ENCODE results near the gene TRPM1. TPM values are rescaled to one million over a fixed set of nuclear protein-coding genes. Genes with fewer than 3 reads are reported as not detected.

Gene TRPM1
- total and polyA plus RNA-seq, 9 of the 15 experiments (the other 6 are each of a cell fraction or from before 2014, with no cell fraction given), result 0.01 to 0.06 (median 0.03) TPM; not detected in 5

DNA sequence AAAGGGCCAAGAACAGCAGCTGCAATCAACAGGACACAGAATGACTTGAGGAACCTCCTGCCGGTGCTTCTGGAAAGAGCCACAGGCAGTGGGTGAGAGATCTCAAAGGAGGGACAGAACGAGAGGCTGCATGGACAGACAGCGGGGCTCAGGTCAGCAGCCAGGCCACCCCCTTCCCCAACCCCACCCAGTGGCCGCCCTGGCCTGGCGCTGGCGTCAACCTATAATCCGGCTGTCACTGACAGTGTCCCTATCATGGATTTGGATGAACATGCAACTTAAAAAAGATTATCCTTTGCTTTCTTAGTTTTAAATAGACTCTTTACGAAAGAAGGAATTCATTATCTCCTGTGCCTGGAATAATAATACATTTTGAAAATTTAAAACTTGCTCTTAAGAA lies 54.1 kb downstream of the TRPM1 start:
- 2% methylated on average over 8 of the region's 8 CpGs for WGBS (ENCODE audit: insufficient coverage, low coverage, missing lambda C conversion rate)

More for the DNA sequence above, 54.1 kb downstream of the TRPM1 start:
- TF ChIP-seq GATA2 (CRISPR knock-in tag; IDR thresholded peaks at IDR 0.05) (no peak), PHF20 (IDR thresholded peaks at IDR 0.05; ENCODE audit: partially characterized antibody) (no peak), ZNF217 (CRISPR knock-in tag; IDR thresholded peaks at IDR 0.05) (no peak), ZBTB17 (CRISPR knock-in tag; IDR thresholded peaks at IDR 0.05) (no peak), JUN (IDR thresholded peaks at IDR 0.05; ENCODE audit: borderline replicate concordance, low read depth, low read length) (no peak), JUN (CRISPR knock-in tag; IDR thresholded peaks at IDR 0.05; ENCODE audit: borderline replicate concordance) (no peak), SMARCA4 (IDR thresholded peaks at IDR 0.05) (no peak), ZSCAN29 (IDR thresholded peaks at IDR 0.05) (no peak), ZBTB7A (IDR thresholded peaks at IDR 0.05; ENCODE audit: borderline replicate concordance, control insufficient read depth, low read depth, low read length) (no peak), ZNF263 (CRISPR knock-in tag; IDR thresholded peaks at IDR 0.05; ENCODE audit: borderline replicate concordance) (no peak), NEUROD1 (IDR thresholded peaks at IDR 0.05; ENCODE audit: borderline replicate concordance, low read depth, low read length, partially characterized antibody) (no peak), DLX4 (CRISPR knock-in tag; IDR thresholded peaks at IDR 0.05) (no peak), ZNF584 (CRISPR knock-in tag; IDR thresholded peaks at IDR 0.05; ENCODE audit: low read depth) (no peak)
- TF ChIP-seq, protein P1, sequence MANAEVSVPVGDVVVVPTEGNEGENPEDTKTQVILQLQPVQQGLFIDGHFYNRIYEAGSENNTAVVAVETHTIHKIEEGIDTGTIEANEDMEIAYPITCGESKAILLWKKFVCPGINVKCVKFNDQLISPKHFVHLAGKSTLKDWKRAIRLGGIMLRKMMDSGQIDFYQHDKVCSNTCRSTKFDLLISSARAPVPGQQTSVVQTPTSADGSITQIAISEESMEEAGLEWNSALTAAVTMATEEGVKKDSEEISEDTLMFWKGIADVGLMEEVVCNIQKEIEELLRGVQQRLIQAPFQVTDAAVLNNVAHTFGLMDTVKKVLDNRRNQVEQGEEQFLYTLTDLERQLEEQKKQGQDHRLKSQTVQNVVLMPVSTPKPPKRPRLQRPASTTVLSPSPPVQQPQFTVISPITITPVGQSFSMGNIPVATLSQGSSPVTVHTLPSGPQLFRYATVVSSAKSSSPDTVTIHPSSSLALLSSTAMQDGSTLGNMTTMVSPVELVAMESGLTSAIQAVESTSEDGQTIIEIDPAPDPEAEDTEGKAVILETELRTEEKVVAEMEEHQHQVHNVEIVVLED (CRISPR knock-in tag; IDR thresholded peaks at IDR 0.05), result no peak
- ATAC-seq (no peak; the same call in 2 of the 3 replicates), FAIRE-seq (no peak), DNase-seq (ENCODE audit: extremely low read depth in 1 of 4, low spot score in 3 of 4) (no peak)
- no peak overlapping the region for H3K4me2 ChIP-seq (ENCODE audit: insufficient read depth, low read length)
- no peaks in the 10 kb centered on the region for H3K9me3 ChIP-seq (replicated peaks; ENCODE audit: control insufficient read depth, insufficient read depth, low read depth, low read length)
- intact Hi-C loops (cut with micrococcal nuclease), result no loop called here
- in situ Hi-C loops (cut with MboI), result no loop called here
- H3K9ac ChIP-seq (ENCODE audit: insufficient read depth in 1 of 2, low read depth in 2 of 2, low read length in 2 of 2), result no peak overlapping the region
- CTCF ChIA-PET (ENCODE audit: low intra/inter-chr PET ratio), result no interaction called here
- H4K20me1 ChIP-seq (replicated peaks; ENCODE audit: control insufficient read depth, insufficient read depth, low read length), result no peaks in the 10 kb centered on the region; the same call in 1 of the 2 replicates
- BruUV-seq (replicated peaks), result no TSS peak
- H3K4me1 ChIP-seq (replicated peaks in 1 of 2; ENCODE audit: control insufficient read depth in 2 of 2, insufficient read depth in 2 of 2, low read length in 2 of 2), result no peaks in the 10 kb centered on the region
- H2AFZ ChIP-seq (ENCODE audit: low read depth, low read length), result no peak overlapping the region
- peaks cover 26 to 44% of the 10 kb centered on the region in 2 experiments; a peak in 4 of 5 replicates for H3K27me3 ChIP-seq (ENCODE audit: control insufficient read depth in 2 of 2, insufficient read depth in 2 of 2, low read length in 2 of 2)
- H3K4me3 ChIP-seq, result no peak overlapping the region
- no peaks in the 10 kb centered on the region for H3K79me2 ChIP-seq (ENCODE audit: control insufficient read depth, insufficient read depth, low read length)
- no peak overlapping the region for H3K27ac ChIP-seq (ENCODE audit: extremely low read depth, low read depth, low read length)
- H3K9me1 ChIP-seq (ENCODE audit: control insufficient read depth, insufficient read depth, low read length), result no peaks in the 10 kb centered on the region
- no peaks in the 10 kb centered on the region for H3K36me3 ChIP-seq (ENCODE audit: control insufficient read depth, insufficient read depth, low read length)
- POLR2A ChIA-PET, result no interaction called here
